GM12891 (cell line): ENCODE data around the gene EPB41.

Experiments
- POLR2A ChIP-seq: IDR thresholded peaks from 2 replicates; pipeline ENCODE4 v1.6.1; 2011; ENCODE audit warnings: low read depth, low read length, control low read depth
- POLR2AphosphoS5 ChIP-seq: IDR thresholded peaks from 2 replicates; pipeline ENCODE4 v1.6.1; 2011; ENCODE audit warnings: low read depth, low read length, control low read depth
- SPI1 ChIP-seq: IDR thresholded peaks from 2 replicates; pipeline ENCODE4 v1.6.1; 2011; ENCODE audit warnings: low read depth, low read length, control low read depth

- TF ChIP-seq POLR2AphosphoS5 (no peak), POLR2A (no peak), SPI1 (no peak)
Observed at GRCh38 chr1:28898405-28898881, 15.9 kb upstream of the EPB41 start.
